SK-N-MC (cell line): ENCODE results near the gene NANOG.

ENCODE experiments used
- EZH2 ChIP-seq: fragments of 200-600 bp; sonication (generic); IDR thresholded peaks from one replicate; pipeline ENCODE4 v1.6.1; 2017; ENCODE audit warnings: antibody characterized with exemption
- FOXP2 ChIP-seq: optimal IDR thresholded peaks from 2 replicates; pipeline ENCODE3; 2011; ENCODE audit warnings: mild to moderate bottlenecking, moderate library complexity; ENCODE audit not compliant: insufficient read depth; ENCODE audit errors: extremely low read length, control extremely low read depth
- POLR2AphosphoS5 ChIP-seq: IDR thresholded peaks from 2 replicates; pipeline ENCODE4 v1.6.1; 2012; ENCODE audit warnings: mild to moderate bottlenecking, low read depth, low read length, borderline replicate concordance

DNA sequence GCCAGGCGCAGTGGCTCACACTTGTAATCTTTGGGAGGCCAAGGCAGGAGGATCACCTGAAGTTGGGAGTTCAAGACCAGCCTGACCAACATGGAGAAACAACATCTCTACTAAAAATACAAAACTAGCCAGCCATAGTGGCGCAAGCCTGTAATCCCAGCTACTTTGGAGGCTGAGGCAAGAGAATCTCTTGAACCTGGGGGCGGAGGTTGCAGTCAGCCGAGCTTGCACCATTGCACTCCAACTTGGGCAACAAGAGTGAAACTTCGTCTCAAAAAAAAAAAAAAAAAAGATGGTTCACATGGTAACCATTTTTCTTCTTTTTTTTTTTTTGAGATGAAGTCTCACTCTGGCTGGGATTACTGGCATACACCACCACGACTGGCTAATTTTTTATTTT is 48.2 kb downstream of the NANOG start:
- TF ChIP-seq POLR2AphosphoS5 (no peak), EZH2 (no peak), FOXP2 (no peak)
